MM.1S (cell line): Measurements from ENCODE around the gene RNASET2.

Experiments
- DNase-seq: peaks from one replicate; pipeline ENCODE4 v3.0.0-alpha.2; 2015
- H2AFZ ChIP-seq: fragments of 300-600 bp; sonication (generic); 2 replicates; pipeline ENCODE4 v1.6.0; 2016; ENCODE audit warnings: antibody characterized with exemption, low read length
- H3F3A ChIP-seq: fragments of 300-600 bp; sonication (generic); 2 replicates; pipeline ENCODE4 v1.6.1; 2016; ENCODE audit warnings: mild to moderate bottlenecking, antibody characterized with exemption, low read length, moderate library complexity, mixed read lengths; ENCODE audit not compliant: insufficient read depth
- H3K27ac ChIP-seq: fragments of 300-600 bp; sonication (generic); 2 replicates; pipeline ENCODE4 v1.5.1; 2016; ENCODE audit warnings: mild to moderate bottlenecking, low read length
- H3K27me3 ChIP-seq: fragments of 300-600 bp; sonication (generic); replicated peaks from 2 replicates; pipeline ENCODE4 v1.6.0; 2016; ENCODE audit warnings: low read length; ENCODE audit not compliant: insufficient read depth
- H3K36me3 ChIP-seq: fragments of 300-600 bp; sonication (generic); replicated peaks from 2 replicates; pipeline ENCODE4 v1.6.1; 2016; ENCODE audit warnings: mild to moderate bottlenecking, low read length, mixed read lengths; ENCODE audit not compliant: insufficient read depth
- H3K4me1 ChIP-seq: fragments of 300-600 bp; sonication (generic); 2 replicates; pipeline ENCODE4 v1.6.1; 2016; ENCODE audit warnings: low read length, mixed read lengths
- H3K4me2 ChIP-seq: fragments of 300-600 bp; sonication (generic); 2 replicates; pipeline ENCODE4 v1.6.0; 2016; ENCODE audit warnings: low read depth, low read length
- H3K4me3 ChIP-seq: fragments of 300-600 bp; sonication (generic); 2 replicates; pipeline ENCODE4 v1.5.1; 2016; ENCODE audit warnings: low read length, mixed read lengths
- H3K79me2 ChIP-seq: fragments of 300-600 bp; sonication (generic); 2 replicates; pipeline ENCODE4 v1.6.1; 2016; ENCODE audit warnings: mixed run types, low read length, mixed read lengths
- H3K9ac ChIP-seq: fragments of 300-600 bp; sonication (generic); 2 replicates; pipeline ENCODE4 v1.6.1; 2016; ENCODE audit warnings: low read length, mixed read lengths
- H3K9me2 ChIP-seq: fragments of 300-600 bp; sonication (generic); replicated peaks from 2 replicates; pipeline ENCODE4 v1.6.1; 2016; ENCODE audit warnings: mild to moderate bottlenecking, low read length, mixed read lengths; ENCODE audit not compliant: insufficient read depth
- H3K9me3 ChIP-seq: fragments of 300-600 bp; sonication (generic); replicated peaks from 2 replicates; pipeline ENCODE4 v1.6.1; 2016; ENCODE audit warnings: mild to moderate bottlenecking, low read length, mixed read lengths; ENCODE audit not compliant: insufficient read depth
- H4K20me1 ChIP-seq: fragments of 300-600 bp; sonication (generic); 2 replicates; pipeline ENCODE4 v1.6.1; 2016; ENCODE audit warnings: mild to moderate bottlenecking, low read length, moderate library complexity, mixed read lengths; ENCODE audit not compliant: insufficient read depth
- EZH2 ChIP-seq: fragments of 300-600 bp; sonication (generic); optimal IDR thresholded peaks from 2 replicates; pipeline ENCODE3; 2017; ENCODE audit warnings: low read depth, mild to moderate bottlenecking, antibody characterized with exemption, low read length, mixed read lengths
- EZH2phosphoT487 ChIP-seq: fragments of 300-600 bp; sonication (generic); IDR thresholded peaks from 2 replicates; pipeline ENCODE4 v1.6.1; 2018; ENCODE audit warnings: antibody characterized with exemption, low read length
- TF ChIP-seq, protein P1 (sequence below): fragments of 300-600 bp; sonication (generic); IDR thresholded peaks from 2 replicates; pipeline ENCODE4 v1.5.1; 2016; ENCODE audit warnings: antibody characterized with exemption, low read length, mixed read lengths

The RNASET2 gene

GRCh38 chr6:166930354-166930891, 25.9 kb downstream of the RNASET2 start:
- no peaks in the 10 kb centered on the region for H3K9me2 ChIP-seq
- no peaks in the 10 kb centered on the region for H4K20me1 ChIP-seq
- H3K9ac ChIP-seq: no peak overlapping the region
- H3K27me3 ChIP-seq: no peaks in the 10 kb centered on the region
- no peak overlapping the region for H3K4me2 ChIP-seq
- no peaks in the 10 kb centered on the region for H3K9me3 ChIP-seq
- no peak overlapping the region for H3K27ac ChIP-seq
- H2AFZ ChIP-seq: no peak overlapping the region
- no peak for DNase-seq
- H3K79me2 ChIP-seq: no peaks in the 10 kb centered on the region
- no peak overlapping the region for H3K4me3 ChIP-seq
- H3F3A ChIP-seq: no peaks in the 10 kb centered on the region
- no peaks in the 10 kb centered on the region for H3K36me3 ChIP-seq
- H3K4me1 ChIP-seq: no peaks in the 10 kb centered on the region
- TF ChIP-seq, protein P1, sequence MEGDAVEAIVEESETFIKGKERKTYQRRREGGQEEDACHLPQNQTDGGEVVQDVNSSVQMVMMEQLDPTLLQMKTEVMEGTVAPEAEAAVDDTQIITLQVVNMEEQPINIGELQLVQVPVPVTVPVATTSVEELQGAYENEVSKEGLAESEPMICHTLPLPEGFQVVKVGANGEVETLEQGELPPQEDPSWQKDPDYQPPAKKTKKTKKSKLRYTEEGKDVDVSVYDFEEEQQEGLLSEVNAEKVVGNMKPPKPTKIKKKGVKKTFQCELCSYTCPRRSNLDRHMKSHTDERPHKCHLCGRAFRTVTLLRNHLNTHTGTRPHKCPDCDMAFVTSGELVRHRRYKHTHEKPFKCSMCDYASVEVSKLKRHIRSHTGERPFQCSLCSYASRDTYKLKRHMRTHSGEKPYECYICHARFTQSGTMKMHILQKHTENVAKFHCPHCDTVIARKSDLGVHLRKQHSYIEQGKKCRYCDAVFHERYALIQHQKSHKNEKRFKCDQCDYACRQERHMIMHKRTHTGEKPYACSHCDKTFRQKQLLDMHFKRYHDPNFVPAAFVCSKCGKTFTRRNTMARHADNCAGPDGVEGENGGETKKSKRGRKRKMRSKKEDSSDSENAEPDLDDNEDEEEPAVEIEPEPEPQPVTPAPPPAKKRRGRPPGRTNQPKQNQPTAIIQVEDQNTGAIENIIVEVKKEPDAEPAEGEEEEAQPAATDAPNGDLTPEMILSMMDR: no peak
- no peak for TF ChIP-seq EZH2
- TF ChIP-seq EZH2phosphoT487: no peak

GRCh38 chr6:166929542-166930189, 26.7 kb downstream of the RNASET2 start:
- H3K9ac ChIP-seq: no peak overlapping the region
- no peak overlapping the region for H3K27ac ChIP-seq
- DNase-seq: no peak
- no peaks in the 10 kb centered on the region for H3K27me3 ChIP-seq
- H3K9me3 ChIP-seq: no peaks in the 10 kb centered on the region
- no peak overlapping the region for H2AFZ ChIP-seq
- no peaks in the 10 kb centered on the region for H3K79me2 ChIP-seq
- H3K9me2 ChIP-seq: no peaks in the 10 kb centered on the region
- TF ChIP-seq, protein P1: no peak
- TF ChIP-seq EZH2 (no peak), EZH2phosphoT487 (no peak)
- H3F3A ChIP-seq: no peaks in the 10 kb centered on the region
- no peak overlapping the region for H3K4me3 ChIP-seq
- H3K4me1 ChIP-seq: no peaks in the 10 kb centered on the region
- H4K20me1 ChIP-seq: no peaks in the 10 kb centered on the region
- H3K36me3 ChIP-seq: no peaks in the 10 kb centered on the region
- H3K4me2 ChIP-seq: no peak overlapping the region

DNA sequence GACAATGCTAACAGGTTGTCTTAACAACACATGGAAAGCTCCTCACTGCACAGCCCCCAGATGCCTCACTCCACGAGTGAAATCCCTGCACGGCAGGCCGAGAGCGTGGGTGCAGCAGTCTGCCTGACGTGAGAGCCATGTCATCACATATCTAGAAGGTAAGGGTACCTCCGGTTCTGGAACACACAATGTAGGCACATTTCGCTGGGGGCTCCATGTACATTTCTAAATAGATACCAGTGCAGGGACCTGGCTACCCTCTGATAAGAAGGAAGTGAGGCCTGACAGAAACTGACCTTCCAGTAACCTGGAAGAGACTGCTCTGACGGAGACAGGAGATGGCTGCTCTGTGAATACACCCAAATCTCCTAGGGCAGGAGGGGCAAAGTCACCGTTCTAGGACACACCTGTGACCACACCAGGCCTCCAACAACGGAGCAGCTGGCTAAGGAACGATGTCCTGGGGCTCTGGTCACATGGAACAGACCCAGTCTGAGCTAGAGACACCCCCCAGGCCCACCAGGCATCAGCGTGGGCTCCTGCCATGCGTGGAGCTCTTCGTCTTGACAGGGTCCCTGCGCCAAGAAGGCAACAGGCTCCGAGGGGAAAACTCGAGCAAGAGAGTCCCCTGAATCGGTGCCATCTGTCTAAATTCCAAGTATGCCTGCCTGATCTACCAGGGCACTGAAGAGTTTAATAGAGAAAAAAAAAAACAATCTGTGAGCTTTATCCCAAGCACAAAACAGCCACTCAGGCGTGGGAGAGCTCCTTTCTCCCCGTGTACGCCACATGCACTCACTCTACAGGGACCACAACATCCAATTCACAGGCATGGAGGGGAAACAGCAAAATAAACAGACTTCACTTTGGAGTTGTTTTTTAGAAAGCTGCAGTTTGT, 27.5 kb downstream of the RNASET2 start:
- no peak overlapping the region for H3K9ac ChIP-seq
- no peak overlapping the region for H2AFZ ChIP-seq
- no peak overlapping the region for H3K4me3 ChIP-seq
- H3F3A ChIP-seq: no peaks in the 10 kb centered on the region
- no peaks in the 10 kb centered on the region for H4K20me1 ChIP-seq
- H3K79me2 ChIP-seq: no peaks in the 10 kb centered on the region
- H3K27ac ChIP-seq: no peak overlapping the region
- no peak for TF ChIP-seq EZH2
- no peak for TF ChIP-seq EZH2phosphoT487
- TF ChIP-seq, protein P1: no peak
- no peaks in the 10 kb centered on the region for H3K36me3 ChIP-seq
- no peaks in the 10 kb centered on the region for H3K9me2 ChIP-seq
- no peak for DNase-seq
- no peaks in the 10 kb centered on the region for H3K9me3 ChIP-seq
- no peaks in the 10 kb centered on the region for H3K4me1 ChIP-seq
- H3K27me3 ChIP-seq: no peaks in the 10 kb centered on the region
- H3K4me2 ChIP-seq: no peak overlapping the region
